Caco-2 (cell line): ENCODE results near the gene SEPTIN12. TPM values are rescaled to one million over a fixed set of nuclear protein-coding genes. Genes with fewer than 3 reads are reported as not detected.
A peak's percentile ranks its signal among the peaks of the same experiment; 100 is the strongest.

ENCODE experiments used
- BruUV-seq: library from RNA; stranded (reverse); fragments of 400-500 nt; replicated peaks from 2 replicates; lab custom pipeline; 2021; lab: Mats Ljungman, UMichigan
- CTCF ChIA-PET: fragments of 300-600 bp; sonication (Branson Sonifier 250); formaldehyde crosslinking; loops from one replicate; lab custom pipeline; 2022; ENCODE audit warnings: antibody characterized with exemption; lab: Charles Lee
- POLR2A ChIA-PET: fragments of 300-600 bp; sonication (Branson Sonifier 250); formaldehyde crosslinking; loops from one replicate; lab custom pipeline; 2022; ENCODE audit warnings: antibody characterized with exemption; lab: Charles Lee
- DNase-seq, 2 experiments: peaks; one replicate each; pipeline versions ENCODE4 v3.0.0 to v3.0.0-alpha.2; 2020 to 2022
- H3K27me3 ChIP-seq: replicated peaks from 2 replicates; pipeline ENCODE4 v1.6.0; 2011; ENCODE audit warnings: low read length; ENCODE audit not compliant: control insufficient read depth, insufficient read depth
- H3K36me3 ChIP-seq: 2 replicates; pipeline ENCODE4 v1.5.1; 2011; ENCODE audit warnings: low read length; ENCODE audit not compliant: control insufficient read depth, insufficient read depth
- H3K4me1 ChIP-seq: fragments of 250-450 bp; sonication (Bioruptor Pico); 2 replicates; pipeline ENCODE4 v1.5.1; 2020; ENCODE audit warnings: mild to moderate bottlenecking
- H3K4me3 ChIP-seq: 2 replicates; pipeline ENCODE4 v1.5.1; 2011; ENCODE audit warnings: low read depth, mild to moderate bottlenecking, control low read depth, low read length
- H3K9me3 ChIP-seq: fragments of 250-450 bp; sonication (Bioruptor Pico); 2 replicates; pipeline ENCODE4 v1.5.1; 2020; ENCODE audit warnings: mild to moderate bottlenecking, moderate library complexity
- H3K27ac Mint-ChIP-seq: one replicate; pipeline ENCODE4 v1.8.0; 2022; ENCODE audit warnings: mixed read lengths; ENCODE audit not compliant: unreplicated experiment
- H3K27me3 Mint-ChIP-seq: one replicate; pipeline ENCODE4 v1.8.0; 2022; ENCODE audit warnings: mixed read lengths; ENCODE audit not compliant: insufficient read depth, unreplicated experiment
- H3K36me3 Mint-ChIP-seq: one replicate; pipeline ENCODE4 v1.8.0; 2022; ENCODE audit warnings: mild to moderate bottlenecking, mixed read lengths; ENCODE audit not compliant: insufficient read depth, unreplicated experiment
- H3K4me1 Mint-ChIP-seq: one replicate; pipeline ENCODE4 v1.8.0; 2022; ENCODE audit warnings: low read depth, mixed read lengths; ENCODE audit not compliant: unreplicated experiment
- H3K4me3 Mint-ChIP-seq: one replicate; pipeline ENCODE4 v1.8.0; 2022; ENCODE audit warnings: mild to moderate bottlenecking, moderate library complexity, mixed read lengths; ENCODE audit not compliant: unreplicated experiment
- H3K9me3 Mint-ChIP-seq: one replicate; pipeline ENCODE4 v1.8.0; 2022; ENCODE audit warnings: mixed read lengths; ENCODE audit not compliant: unreplicated experiment
- intact Hi-C: fragments of 100-400 bp; cut with micrococcal nuclease; formaldehyde crosslinking; loops from one replicate; pipeline ENCODE4 v1.10.0; 2022; ENCODE audit not compliant: unreplicated experiment
- total RNA-seq: library from RNA; stranded (reverse); gene quantifications from 2 replicates; pipeline ENCODE4 v1.2.3, GENCODE V29; 2022
- TF ChIP-seq, protein P1 (sequence below), 2 experiments: fragments of 200-600 bp in 1 of 2; IDR thresholded peaks; 1 replicate in 1 of 2; 2 replicates in 1 of 2; pipeline versions ENCODE4 v1.5.1 to v1.8.0; 2011 to 2022; ENCODE audit warnings: antibody characterized with exemption in 1 of 2, control low read depth in 1 of 2, inconsistent platforms in 1 of 2, low read depth in 1 of 2, low read length in 1 of 2, mild to moderate bottlenecking in 1 of 2, moderate library complexity in 1 of 2; ENCODE audit not compliant: insufficient read depth in 1 of 2, severe bottlenecking in 1 of 2, unreplicated experiment in 1 of 2

Gene SEPTIN12
- total RNA-seq, 1 experiment from 2014 or later: not detected

GRCh38 chr16:4799171-4799855 lies 11.2 kb upstream of the SEPTIN12 start:
- intact Hi-C loops: no loop called here
- ChIA-PET POLR2A (no interaction called here), CTCF (no interaction called here)
- H3K4me3 Mint-ChIP-seq: no peak overlapping the region
- H3K27me3 ChIP-seq: no peaks in the 10 kb centered on the region
- peaks cover 10% of the 10 kb centered on the region for H3K4me1 Mint-ChIP-seq
- no TSS peak for BruUV-seq
- TF ChIP-seq, protein P1, sequence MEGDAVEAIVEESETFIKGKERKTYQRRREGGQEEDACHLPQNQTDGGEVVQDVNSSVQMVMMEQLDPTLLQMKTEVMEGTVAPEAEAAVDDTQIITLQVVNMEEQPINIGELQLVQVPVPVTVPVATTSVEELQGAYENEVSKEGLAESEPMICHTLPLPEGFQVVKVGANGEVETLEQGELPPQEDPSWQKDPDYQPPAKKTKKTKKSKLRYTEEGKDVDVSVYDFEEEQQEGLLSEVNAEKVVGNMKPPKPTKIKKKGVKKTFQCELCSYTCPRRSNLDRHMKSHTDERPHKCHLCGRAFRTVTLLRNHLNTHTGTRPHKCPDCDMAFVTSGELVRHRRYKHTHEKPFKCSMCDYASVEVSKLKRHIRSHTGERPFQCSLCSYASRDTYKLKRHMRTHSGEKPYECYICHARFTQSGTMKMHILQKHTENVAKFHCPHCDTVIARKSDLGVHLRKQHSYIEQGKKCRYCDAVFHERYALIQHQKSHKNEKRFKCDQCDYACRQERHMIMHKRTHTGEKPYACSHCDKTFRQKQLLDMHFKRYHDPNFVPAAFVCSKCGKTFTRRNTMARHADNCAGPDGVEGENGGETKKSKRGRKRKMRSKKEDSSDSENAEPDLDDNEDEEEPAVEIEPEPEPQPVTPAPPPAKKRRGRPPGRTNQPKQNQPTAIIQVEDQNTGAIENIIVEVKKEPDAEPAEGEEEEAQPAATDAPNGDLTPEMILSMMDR (IDR thresholded peaks at IDR 0.05; ENCODE audit: insufficient read depth in 1 of 2, low read depth in 1 of 2, low read length in 1 of 2, severe bottlenecking in 1 of 2, unreplicated experiment in 1 of 2): no peak
- H3K27me3 Mint-ChIP-seq: no peaks in the 10 kb centered on the region
- H3K9me3 ChIP-seq: no peaks in the 10 kb centered on the region
- H3K36me3 Mint-ChIP-seq: peaks cover 21% of the 10 kb centered on the region
- no peak for DNase-seq
- no peak overlapping the region for H3K4me3 ChIP-seq
- H3K36me3 ChIP-seq: no peaks in the 10 kb centered on the region
- peak overlapping the region; percentile 50 for H3K27ac Mint-ChIP-seq
- H3K9me3 Mint-ChIP-seq: no peaks in the 10 kb centered on the region
- peaks cover 9% of the 10 kb centered on the region; the same call in 1 of the 2 replicates for H3K4me1 ChIP-seq

DNA sequence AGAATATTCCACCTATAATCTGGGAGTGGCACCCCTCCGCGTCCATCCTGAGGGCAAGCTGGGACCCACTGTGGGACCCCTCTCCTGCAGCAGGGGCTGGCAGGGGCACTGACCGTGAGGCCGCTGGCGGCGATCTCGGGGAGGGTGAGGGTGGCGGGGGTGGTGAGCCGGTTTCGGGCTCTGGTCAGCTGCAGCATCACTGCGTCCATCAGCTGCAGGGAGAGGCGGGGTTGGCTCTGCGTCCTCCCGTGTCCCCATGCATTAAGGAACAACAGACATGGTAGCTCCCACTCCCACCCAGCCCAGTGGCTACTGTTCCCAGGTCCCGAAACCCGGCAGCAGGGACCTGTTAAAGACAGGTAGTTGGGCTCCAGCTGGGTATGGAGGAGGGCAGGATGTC lies 10.3 kb upstream of the SEPTIN12 start:
- Histone ChIP-seq H3K27me3 (no peaks in the 10 kb centered on the region), H3K4me1 (peaks cover 9% of the 10 kb centered on the region; the same call in 1 of the 2 replicates), H3K4me3 (no peak overlapping the region), H3K9me3 (no peaks in the 10 kb centered on the region), H3K36me3 (no peaks in the 10 kb centered on the region)
- DNase-seq: no peak
- intact Hi-C loops: no loop called here
- peaks cover 2% of the 10 kb centered on the region for H3K4me1 Mint-ChIP-seq
- CTCF ChIA-PET: no interaction called here
- BruUV-seq: no TSS peak
- TF ChIP-seq, protein P1 (IDR thresholded peaks at IDR 0.05; ENCODE audit: insufficient read depth in 1 of 2, low read depth in 1 of 2, low read length in 1 of 2, severe bottlenecking in 1 of 2, unreplicated experiment in 1 of 2): no peak
- H3K9me3 Mint-ChIP-seq: no peaks in the 10 kb centered on the region
- no peak overlapping the region for H3K27ac Mint-ChIP-seq
- peaks cover 14% of the 10 kb centered on the region for H3K36me3 Mint-ChIP-seq
- no peaks in the 10 kb centered on the region for H3K27me3 Mint-ChIP-seq
- POLR2A ChIA-PET: no interaction called here
- no peak overlapping the region for H3K4me3 Mint-ChIP-seq

GRCh38 chr16:4797805-4798252 lies 9.7 kb upstream of the SEPTIN12 start:
- Histone ChIP-seq H3K27me3 (no peaks in the 10 kb centered on the region), H3K4me1 (peaks cover 9% of the 10 kb centered on the region; the same call in 1 of the 2 replicates), H3K9me3 (no peaks in the 10 kb centered on the region), H3K36me3 (no peaks in the 10 kb centered on the region), H3K4me3 (no peak overlapping the region)
- no peak overlapping the region for H3K27ac Mint-ChIP-seq
- H3K27me3 Mint-ChIP-seq: no peaks in the 10 kb centered on the region
- POLR2A ChIA-PET: no interaction called here
- H3K4me3 Mint-ChIP-seq: no peak overlapping the region
- CTCF ChIA-PET: no interaction called here
- TF ChIP-seq, protein P1 (IDR thresholded peaks at IDR 0.05; ENCODE audit: insufficient read depth in 1 of 2, low read depth in 1 of 2, low read length in 1 of 2, severe bottlenecking in 1 of 2, unreplicated experiment in 1 of 2): no peak
- intact Hi-C loops: no loop called here
- BruUV-seq: no TSS peak
- H3K4me1 Mint-ChIP-seq: no peaks in the 10 kb centered on the region
- DNase-seq: no peak
- no peaks in the 10 kb centered on the region for H3K9me3 Mint-ChIP-seq
- peaks cover 11% of the 10 kb centered on the region for H3K36me3 Mint-ChIP-seq
